Measurements from ENCODE around the gene HCRTR2.
"Not testable (repeated sequence)": the region's sequence is repeated elsewhere in the genome, so short reads cannot be mapped to it uniquely, and the experiment has no call there.

HCRTR2 gene

DNA sequence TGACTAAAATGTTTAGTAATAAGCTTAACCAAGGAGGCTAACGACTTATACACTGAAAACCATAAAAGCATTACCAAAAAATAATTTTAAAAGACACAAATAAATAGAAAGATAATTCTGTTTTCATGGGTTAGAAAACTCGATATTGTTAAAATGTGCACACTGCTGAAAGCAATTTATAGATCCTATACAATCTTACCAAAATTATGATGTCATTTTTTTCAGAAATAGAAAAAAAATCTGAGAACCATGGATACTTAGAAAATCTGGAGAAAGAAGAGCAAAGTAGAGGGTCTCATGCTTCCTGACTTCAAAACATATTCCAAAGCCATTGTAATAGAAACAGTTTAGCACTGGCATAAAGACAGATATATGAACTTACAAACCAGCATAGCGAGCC, 46.6 kb downstream of the HCRTR2 start:
- no peak for DNase-seq

DNA sequence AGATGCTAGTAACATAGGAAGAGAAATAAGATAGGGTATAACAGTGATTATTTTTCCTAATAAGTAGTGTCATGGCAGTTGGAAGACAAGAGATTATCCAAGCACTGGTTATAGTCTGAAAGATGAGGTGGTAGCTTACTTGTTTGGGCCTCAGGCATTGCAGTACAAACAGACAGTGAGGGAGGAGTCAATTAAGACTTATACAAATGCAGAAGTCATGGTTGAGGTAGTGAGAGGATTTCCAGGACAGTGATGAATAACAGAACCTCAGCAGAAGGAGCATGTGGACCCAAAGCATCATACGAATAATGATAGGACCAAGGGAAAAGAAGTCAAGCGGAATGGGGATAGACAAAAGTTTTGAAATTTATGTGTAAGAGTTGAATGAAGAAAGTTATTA, 53.5 kb downstream of the HCRTR2 start:
- DNase-seq: no peak

- no peak for DNase-seq
Observed at GRCh38 chr6:55239099-55239498, 64.8 kb downstream of the HCRTR2 start.

- DNase-seq: peak; percentile 62
Observed at GRCh38 chr6:55240975-55241605, 66.8 kb downstream of the HCRTR2 start.

GRCh38 chr6:55250400-55250799, 76.1 kb downstream of the HCRTR2 start:
- DNase-seq: no peak

DNA sequence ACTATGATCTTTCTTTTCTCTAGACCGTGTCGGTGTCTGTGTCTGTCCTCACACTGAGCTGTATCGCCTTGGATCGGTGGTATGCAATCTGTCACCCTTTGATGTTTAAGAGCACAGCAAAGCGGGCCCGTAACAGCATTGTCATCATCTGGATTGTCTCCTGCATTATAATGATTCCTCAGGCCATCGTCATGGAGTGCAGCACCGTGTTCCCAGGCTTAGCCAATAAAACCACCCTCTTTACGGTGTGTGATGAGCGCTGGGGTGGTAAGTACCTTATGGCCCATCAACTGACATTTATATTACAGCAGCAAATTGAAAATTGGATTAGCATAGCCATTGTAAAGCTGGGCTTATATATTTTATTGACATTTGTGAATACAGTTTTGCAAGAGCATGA, 80.8 kb downstream of the HCRTR2 start:
- no peak for DNase-seq

DNA sequence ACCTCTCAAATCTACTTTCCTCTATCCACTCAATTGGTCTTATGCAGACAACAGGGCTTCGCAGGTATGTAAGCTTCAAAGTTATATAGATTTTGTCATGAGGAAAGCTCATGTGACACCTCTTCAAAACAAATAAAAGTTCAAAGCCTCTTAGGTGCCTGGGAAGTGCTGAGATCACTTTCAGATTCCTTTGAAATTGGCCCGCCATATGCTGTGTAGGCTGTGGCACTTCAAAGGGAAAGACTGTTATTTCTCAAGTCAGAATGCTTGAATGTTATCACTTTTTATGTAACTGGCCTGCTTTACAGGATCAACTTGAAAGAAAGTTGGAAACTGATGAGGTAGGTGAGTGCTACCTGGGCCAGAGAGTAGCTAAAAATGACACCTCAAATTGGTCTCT, 85.9 kb downstream of the HCRTR2 start:
- DNase-seq: no peak

- no peak for DNase-seq
Observed at GRCh38 chr6:55265409-55266114, 91.2 kb downstream of the HCRTR2 start.

DNA sequence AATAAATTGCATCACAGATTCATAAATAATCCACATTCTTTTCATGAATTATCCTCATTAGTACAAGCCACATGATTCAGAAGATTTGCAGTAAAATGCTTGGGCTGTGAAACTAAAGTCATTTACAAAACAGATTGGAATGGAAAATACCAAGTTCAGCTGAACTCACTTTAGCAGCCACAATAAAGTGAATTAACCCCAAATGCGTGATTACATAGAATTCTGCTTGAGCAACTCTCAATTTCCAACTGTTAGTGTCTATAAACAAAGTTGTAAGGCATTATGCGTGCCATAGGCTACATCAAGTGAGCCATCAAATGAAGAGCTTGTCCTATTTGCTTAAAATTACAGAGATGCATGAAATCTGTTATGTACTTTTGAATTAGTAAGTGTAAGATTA, 92.6 kb downstream of the HCRTR2 start:
- DNase-seq: no peak

DNA sequence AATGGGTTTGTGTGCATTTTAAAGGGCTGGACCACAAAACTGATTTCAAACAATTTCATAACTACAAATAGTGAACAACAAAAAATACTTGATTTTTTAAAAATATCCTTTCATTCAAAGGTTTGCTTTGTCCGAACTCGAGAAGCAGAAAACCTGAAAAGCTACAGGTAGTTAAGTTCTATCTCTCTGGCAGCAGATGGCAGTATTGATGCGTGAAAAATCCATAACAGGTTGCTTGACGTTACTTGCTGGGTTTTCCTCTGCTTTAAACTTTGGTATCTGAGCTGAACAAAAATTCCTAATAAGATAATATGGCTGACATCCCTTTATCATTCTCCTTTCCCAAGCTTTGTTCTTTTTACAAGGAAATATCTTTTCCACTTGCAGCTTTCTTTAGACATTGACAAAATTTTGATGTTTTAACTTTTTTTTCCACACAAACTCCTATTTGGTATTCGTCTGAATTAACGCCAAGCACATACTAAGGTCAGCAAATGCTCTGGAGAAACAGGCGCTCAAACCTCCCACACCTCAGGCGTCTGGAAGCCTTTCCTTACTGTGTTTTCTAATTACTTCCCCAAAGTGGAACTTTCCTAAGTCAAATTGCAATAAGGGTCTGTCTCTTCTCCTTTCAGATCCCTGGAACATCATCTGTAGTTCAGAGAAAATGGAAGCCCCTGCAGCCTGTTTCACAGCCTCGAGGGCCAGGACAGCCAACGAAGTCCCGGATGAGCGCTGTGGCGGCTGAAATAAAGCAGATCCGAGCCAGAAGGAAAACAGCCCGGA, 102.6 kb downstream of the HCRTR2 start:
- DNase-seq: peak; percentile 66

GRCh38 chr6:55277646-55278045, 103.3 kb downstream of the HCRTR2 start:
- DNase-seq: no peak

GRCh38 chr6:55281215-55281614, 106.9 kb downstream of the HCRTR2 start:
- no peak for DNase-seq

GRCh38 chr6:55282115-55282514, 107.8 kb downstream of the HCRTR2 start:
- no peak for DNase-seq

DNA sequence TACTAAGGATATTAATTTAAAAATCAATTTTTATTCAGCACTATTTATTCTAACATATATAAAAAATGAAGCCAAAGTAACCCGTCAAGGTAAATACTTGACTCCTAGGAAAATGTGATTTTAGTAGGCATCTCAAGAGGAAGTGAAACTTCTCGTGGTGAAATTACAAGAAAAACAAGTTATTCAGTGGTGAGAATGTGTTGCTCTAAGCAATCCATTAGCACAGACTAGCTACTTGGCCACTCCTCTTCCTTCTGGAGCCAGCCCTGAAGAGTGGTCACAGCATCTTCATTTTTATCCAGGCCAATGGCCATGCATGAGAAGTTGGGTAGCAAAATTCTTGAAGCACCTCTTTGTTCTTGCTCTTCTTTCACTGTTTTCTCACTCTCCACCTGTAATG, 112.5 kb downstream of the HCRTR2 start:
- no peak for DNase-seq

GRCh38 chr6:55290736-55291135, 116.4 kb downstream of the HCRTR2 start:
- DNase-seq: no peak

DNA sequence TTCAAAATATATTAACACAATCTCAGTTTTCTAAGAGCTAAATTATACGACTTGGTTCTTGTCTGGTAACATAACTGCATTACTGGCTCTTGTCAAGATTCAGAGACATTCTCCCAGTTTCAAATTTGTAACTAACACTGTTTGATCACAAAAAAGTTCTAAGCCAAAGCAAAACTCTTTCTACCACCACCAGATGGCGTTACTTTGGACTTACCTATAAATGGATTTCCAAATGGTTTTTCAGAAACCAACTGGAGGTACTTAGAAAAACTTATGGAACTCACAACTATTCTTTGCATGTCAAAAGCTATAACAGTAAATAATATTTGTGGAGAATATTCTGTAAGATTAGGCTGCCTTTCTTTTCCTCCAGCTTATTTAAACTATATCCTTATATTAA, 118.8 kb downstream of the HCRTR2 start:
- peak; percentile 30 for DNase-seq

GRCh38 chr6:55297214-55297613, 122.9 kb downstream of the HCRTR2 start:
- not testable (repeated sequence) for DNase-seq

DNA sequence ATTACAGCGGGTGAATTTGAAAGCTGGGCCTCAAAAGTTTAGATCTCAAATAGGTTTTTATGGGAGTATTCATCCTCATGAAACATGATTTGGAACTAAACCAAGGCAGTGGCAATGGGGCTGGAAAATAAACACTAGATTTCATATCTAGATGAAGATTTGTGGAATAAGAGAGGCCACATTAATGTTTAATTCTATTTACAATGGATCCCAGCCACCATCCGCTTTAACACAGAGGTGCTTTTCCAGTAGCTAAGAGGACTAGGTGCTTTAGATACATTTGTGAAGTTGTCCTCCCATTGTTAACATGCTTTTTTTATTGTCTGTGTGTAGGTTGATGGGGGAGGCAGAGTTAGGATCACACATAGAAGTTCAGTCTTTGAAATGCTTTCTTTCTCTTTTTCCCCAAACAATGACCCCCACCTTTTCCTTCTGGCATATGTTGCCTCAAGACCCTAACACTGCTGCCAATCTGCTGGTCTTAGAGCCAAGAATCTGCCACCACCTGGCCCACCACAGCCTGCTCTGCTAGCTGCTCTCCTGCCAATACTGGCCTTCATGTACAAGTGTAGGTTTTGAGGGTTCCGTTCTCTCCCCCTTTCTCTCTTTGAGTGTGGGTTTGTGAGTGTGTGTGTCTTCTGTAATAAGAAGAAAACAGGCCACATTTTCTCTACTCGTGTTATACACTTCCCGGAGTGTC, 125.1 kb downstream of the HCRTR2 start:
- no peak for DNase-seq

DNA sequence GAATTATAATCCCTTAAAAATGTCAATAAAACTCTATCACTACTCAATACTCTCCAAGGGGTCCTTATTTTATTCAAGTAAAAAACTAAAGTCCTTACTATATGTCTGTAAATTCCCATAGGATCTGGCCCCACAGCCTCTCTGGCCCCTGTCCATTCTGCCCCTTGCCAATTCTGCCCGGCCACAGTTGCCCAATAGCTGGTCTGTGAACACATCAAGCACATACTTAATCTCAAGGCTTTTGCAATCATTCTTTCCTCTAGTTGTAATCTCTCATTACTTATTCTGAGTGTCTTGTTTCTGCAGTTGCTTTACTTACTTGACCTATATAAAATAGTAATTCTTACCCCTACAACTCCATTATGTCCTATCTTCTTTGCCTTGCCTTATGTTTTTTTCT, 130.4 kb downstream of the HCRTR2 start:
- no peak for DNase-seq

DNA sequence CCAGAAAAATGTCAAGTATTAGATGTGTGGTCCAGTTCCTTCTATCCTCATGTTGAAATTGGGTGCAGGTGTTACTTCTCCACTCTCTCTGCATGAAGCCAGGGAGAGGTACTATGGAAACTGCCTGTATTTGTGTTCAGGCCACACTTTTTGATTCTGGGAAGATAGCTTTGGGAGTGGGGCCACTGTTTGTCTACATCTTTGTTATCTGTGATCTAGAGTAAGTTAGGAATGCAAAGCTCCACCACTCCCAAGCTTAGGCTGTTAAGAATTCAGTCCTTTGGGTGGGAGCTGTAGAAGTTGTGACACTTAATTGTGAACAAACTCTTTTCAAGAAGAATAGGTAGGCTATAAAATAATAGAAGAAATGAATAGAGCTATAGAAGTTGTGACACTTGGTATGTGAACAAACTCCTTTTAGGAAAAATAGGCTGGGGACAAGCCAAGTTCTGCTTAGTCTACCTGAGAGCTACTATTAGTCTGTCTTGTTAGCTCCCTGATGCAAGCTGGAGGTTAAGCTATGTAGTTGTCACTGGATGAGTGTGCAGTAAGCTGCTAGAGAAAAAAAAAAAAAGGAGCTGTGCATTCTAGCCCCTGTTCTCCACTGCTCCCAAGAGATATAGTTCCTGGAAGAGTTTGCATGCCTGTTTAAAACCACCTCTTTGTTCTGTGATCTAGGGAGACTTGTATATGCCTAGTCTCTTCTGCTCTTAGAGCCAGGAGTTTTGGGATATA, 145.8 kb downstream of the HCRTR2 start:
- DNase-seq: no peak

DNA sequence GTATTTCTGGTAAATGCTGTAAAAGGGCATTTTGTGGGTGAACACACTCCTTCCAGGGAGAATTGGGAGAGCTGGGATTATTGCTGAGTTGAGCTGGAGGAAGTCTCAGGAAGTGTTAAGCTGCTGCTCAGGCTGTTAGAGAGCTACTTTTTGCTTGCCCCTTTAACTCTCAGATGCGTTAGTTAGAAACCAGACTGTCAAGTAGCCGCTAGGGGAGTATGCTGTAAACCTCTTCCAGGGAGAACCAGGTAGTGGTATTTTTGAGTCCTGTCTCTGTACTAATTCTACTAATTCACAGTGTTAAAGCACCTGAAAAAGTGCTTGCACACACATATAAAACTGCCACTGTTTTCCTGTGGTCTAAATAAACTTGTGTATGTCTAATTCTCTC, 146.4 kb downstream of the HCRTR2 start:
- no peak for DNase-seq

- no peak for DNase-seq
Observed at GRCh38 chr6:55327169-55327568, 152.9 kb downstream of the HCRTR2 start, which contains the start of gene GFRAL. GFRAL (plus strand) TSS chr6:55327469; CDS start chr6:55327555, 86 bp downstream.
